A549 (cell line): ENCODE measurements around the gene MTHFR. TPM values are rescaled to one million over a fixed set of nuclear protein-coding genes. Genes with fewer than 3 reads are reported as not detected.

ENCODE experiments used
- ATAC-seq, 2 experiments: fragments of 200-7000 bp in 1 of 2; fragments of >200 bp in 1 of 2; cut with Nextera tagmentation in 1 of 2; cut with Tn5 transposase in 1 of 2; 3 replicates each; pipeline versions ENCODE4 v1.8.0 to v1.9.1; 2018 to 2020; ENCODE audit warnings: mild to moderate bottlenecking in 1 of 2, moderate library complexity in 1 of 2
- CTCF ChIA-PET: fragments of 300-600 bp; sonication (Branson Sonifier 250); formaldehyde crosslinking; extraction: SDS; loops from one replicate; lab custom pipeline; 2021; ENCODE audit warnings: antibody characterized with exemption, inconsistent platforms; lab: Yijun Ruan, JAX
- POLR2A ChIA-PET: fragments of 350-600 bp; formaldehyde crosslinking; extraction: SDS; loops from one replicate; lab custom pipeline; 2021; ENCODE audit warnings: antibody characterized with exemption, inconsistent platforms; lab: Yijun Ruan, JAX
- DNase-seq, 2 experiments: peaks; one replicate each; pipeline versions ENCODE4 v3.0.0 to v3.0.0-alpha.2; 2011 to 2016; ENCODE audit warnings: low read depth in 1 of 2, low spot score in 1 of 2
- FAIRE-seq: peaks from 2 replicates; lab custom pipeline; 2011; peaks lifted over from hg19 to GRCh38; lab: Jason Lieb, UNC
- H3K27ac ChIP-seq, 2 experiments: fragments of >200 bp; sonication (Bioruptor Twin); formaldehyde crosslinking; 3 replicates each; pipeline ENCODE4 v1.5.1; 2016 to 2017
- H3K4me1 ChIP-seq: fragments of >200 bp; sonication (Bioruptor Twin); formaldehyde crosslinking; 3 replicates; pipeline ENCODE4 v1.6.1; 2016
- H3K4me2 ChIP-seq: fragments of >200 bp; sonication (Bioruptor Twin); formaldehyde crosslinking; 3 replicates; pipeline ENCODE4 v1.6.1; 2016
- H3K4me3 ChIP-seq: fragments of >200 bp; sonication (Bioruptor Twin); formaldehyde crosslinking; 3 replicates; pipeline ENCODE4 v1.5.1; 2016
- H3K9me3 ChIP-seq: fragments of >200 bp; sonication (Bioruptor Twin); formaldehyde crosslinking; 3 replicates; pipeline ENCODE4 v1.6.1; 2016
- CEBPB ChIP-seq, 2 experiments: fragments of >200 bp in 1 of 2; sonication (Bioruptor Twin) in 1 of 2; formaldehyde crosslinking in 1 of 2; IDR thresholded peaks; 2 replicates each; pipeline ENCODE4 v1.6.1; 2012 to 2016
- CTCF ChIP-seq: fragments of >200 bp; sonication (Bioruptor Twin); formaldehyde crosslinking; IDR thresholded peaks from 3 replicates; pipeline ENCODE4 v1.5.1; 2016
- ESRRA ChIP-seq: fragments of 150-350 bp; IDR thresholded peaks from 2 replicates; pipeline ENCODE4 v1.6.1; 2014; ENCODE audit warnings: mild to moderate bottlenecking, low read length, borderline replicate concordance
- HDAC2 ChIP-seq: fragments of 200-600 bp; sonication (generic); IDR thresholded peaks from 2 replicates; pipeline ENCODE4 v1.6.1; 2016
- JUN ChIP-seq, 2 experiments: fragments of >200 bp; sonication (Bioruptor Twin); formaldehyde crosslinking; IDR thresholded peaks; 2 replicates in 1 of 2; 3 replicates in 1 of 2; pipeline ENCODE4 v1.6.1; 2016 to 2017
- MAFK ChIP-seq: fragments of 450-650 bp; IDR thresholded peaks from 2 replicates; pipeline ENCODE4 v1.6.1; 2014; ENCODE audit not compliant: partially characterized antibody
- MYC ChIP-seq: IDR thresholded peaks from 2 replicates; pipeline ENCODE4 v1.6.1; 2012; ENCODE audit warnings: mild to moderate bottlenecking, inconsistent platforms, low read length, improper control_type of control experiment, borderline replicate concordance
- NFE2L2 ChIP-seq: fragments of 150-350 bp; conservative IDR thresholded peaks from 2 replicates; pipeline ENCODE4 v1.6.1; 2014; ENCODE audit warnings: low read length
- NR3C1 ChIP-seq: fragments of >200 bp; sonication (Bioruptor Twin); formaldehyde crosslinking; IDR thresholded peaks from 3 replicates; pipeline ENCODE4 v1.6.1; 2017
- PHF8 ChIP-seq: fragments of 200-600 bp; sonication (generic); IDR thresholded peaks from 2 replicates; pipeline ENCODE4 v1.6.1; 2016; ENCODE audit warnings: low read depth, mild to moderate bottlenecking, antibody characterized with exemption, moderate library complexity, borderline replicate concordance
- POLR2A ChIP-seq: IDR thresholded peaks from 2 replicates; pipeline ENCODE4 v1.6.1; 2012; ENCODE audit warnings: mild to moderate bottlenecking, low read length
- RAD21 ChIP-seq, 2 experiments: fragments of >200 bp in 1 of 2; sonication (Bioruptor Twin) in 1 of 2; formaldehyde crosslinking in 1 of 2; IDR thresholded peaks in 1 of 2; conservative IDR thresholded peaks in 1 of 2; 2 replicates in 1 of 2; 3 replicates in 1 of 2; pipeline ENCODE4 v1.6.1; 2012 to 2018; ENCODE audit warnings: inconsistent platforms in 1 of 2
- RNF2 ChIP-seq: fragments of 200-600 bp; sonication (generic); IDR thresholded peaks from 2 replicates; pipeline ENCODE4 v1.6.1; 2016; ENCODE audit warnings: low read depth, mild to moderate bottlenecking, antibody characterized with exemption, moderate library complexity, borderline replicate concordance
- SMC3 ChIP-seq: fragments of >200 bp; sonication (Bioruptor Twin); formaldehyde crosslinking; IDR thresholded peaks from 3 replicates; pipeline ENCODE4 v1.6.1; 2018; ENCODE audit warnings: inconsistent platforms
- SREBF2 ChIP-seq: fragments of 450-650 bp; IDR thresholded peaks from 2 replicates; pipeline ENCODE4 v1.6.1; 2014; ENCODE audit warnings: mild to moderate bottlenecking, moderate library complexity
- ZNF302 ChIP-seq: fragments of 250-450 bp; sonication (Bioruptor Pico); IDR thresholded peaks from 2 replicates; pipeline ENCODE4 v1.9.0; 2021; ENCODE audit warnings: inconsistent platforms, mild to moderate bottlenecking, moderate library complexity
- ZSCAN20 ChIP-seq: fragments of 250-450 bp; sonication (Bioruptor Pico); IDR thresholded peaks from 2 replicates; pipeline ENCODE4 v1.8.0; 2022; ENCODE audit warnings: mild to moderate bottlenecking, moderate library complexity
- WGBS: methylation state at CpG from one replicate; pipeline ENCODE4 v1.1.6; 2017; ENCODE audit errors: missing lambda C conversion rate; 5-methylcytosine and 5-hydroxymethylcytosine counted together
- polyA plus RNA-seq, 4 experiments: library from polyadenylated mRNA; depleted of rRNA in 3 of 4; stranded (reverse); fragments of >200 nt; fragmentation: RNase III in 1 of 4; extraction: RNeasy Plus Mini Kit Qiagen cat#74134 plus additional on column Dnase treatment in 1 of 4; gene quantifications; 2 replicates in 3 of 4; 3 replicates in 1 of 4; pipeline ENCODE4 v1.2.3, GENCODE V29; 2011 to 2017
- TF ChIP-seq, protein P1 (sequence below): IDR thresholded peaks from 2 replicates; pipeline ENCODE4 v1.6.1; 2012
- TF ChIP-seq, protein P2 (sequence below): fragments of >200 bp; sonication (Bioruptor Twin); formaldehyde crosslinking; IDR thresholded peaks from 2 replicates; pipeline ENCODE4 v1.6.1; 2016
- TF ChIP-seq, protein P3 (sequence below): fragments of 450-650 bp; IDR thresholded peaks from 2 replicates; pipeline ENCODE4 v1.6.1; 2014; ENCODE audit warnings: antibody characterized with exemption

The MTHFR gene
- polyA plus RNA-seq, 2 of the 4 experiments (the other 2 are of a cell fraction), result 4.5 to 5.2 TPM

DNA sequence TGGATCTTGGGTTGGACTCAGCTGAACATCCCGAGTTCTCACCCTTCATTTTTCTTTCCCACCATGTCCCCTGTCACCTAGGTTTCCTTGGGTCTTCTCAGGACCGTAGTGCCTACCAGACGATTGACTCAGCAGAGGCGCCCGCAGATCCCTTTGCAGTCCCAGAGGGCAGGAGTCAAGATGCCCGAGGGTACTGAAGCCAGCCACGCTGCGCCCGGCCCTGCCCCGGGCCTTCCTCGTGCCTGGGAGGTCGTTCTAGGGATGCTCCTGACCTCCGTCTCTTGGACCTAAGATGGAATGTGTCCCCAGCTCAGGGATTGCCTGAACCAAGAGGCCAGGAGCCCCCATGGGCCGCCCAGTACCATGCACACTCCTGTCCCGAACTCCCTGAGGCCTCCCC lies 55.8 kb downstream of the MTHFR start:
- no peak overlapping the region for H3K27ac ChIP-seq
- CTCF ChIA-PET, result interaction anchor here (0.7 to 3.1 kb wide), 13 partner anchors 9 to 713 kb away, joined by 3 to 15 read pairs (median 5); partner anchors contain the start of genes AGTRAP and FBXO6
- H3K9me3 ChIP-seq, result no peaks in the 10 kb centered on the region
- H3K4me2 ChIP-seq, result no peak overlapping the region
- 86% methylated on average over 5 of the region's 15 CpGs for WGBS
- H3K4me1 ChIP-seq, result no peaks in the 10 kb centered on the region; the same call in 2 of the 3 replicates
- POLR2A ChIA-PET, result no interaction called here
- no peak for ATAC-seq
- no peak for FAIRE-seq
- DNase-seq, result no peak
- H3K4me3 ChIP-seq, result no peak overlapping the region
- TF ChIP-seq CTCF, result no peak
- TF ChIP-seq CEBPB (IDR thresholded peaks at IDR 0.05), result no peak
- no peak for TF ChIP-seq RNF2
- no peak for TF ChIP-seq NR3C1
- TF ChIP-seq JUN (IDR thresholded peaks at IDR 0.05), result no peak
- no peak for TF ChIP-seq ESRRA

GRCh38 chr1:11749203-11749689 lies 56.5 kb downstream of the MTHFR start:
- H3K9me3 ChIP-seq, result no peaks in the 10 kb centered on the region
- peak; percentile 89 to 96 for ATAC-seq
- CTCF ChIA-PET, result interaction anchor here (0.7 to 3.1 kb wide), 16 partner anchors 9 to 712 kb away, joined by 3 to 15 read pairs (median 3); partner anchors contain the start of genes AGTRAP, FBXO2, FBXO44 and FBXO6
- no peak overlapping the region for H3K4me3 ChIP-seq
- 56% methylated on average over 6 of the region's 9 CpGs for WGBS
- H3K4me2 ChIP-seq, result no peak overlapping the region
- peak overlapping the region in 1 of 2 experiments; percentile 60; a peak in 2 of 6 replicates for H3K27ac ChIP-seq
- TF ChIP-seq RAD21 (conservative IDR thresholded peaks at IDR 0.05 in 1 of 2, IDR thresholded peaks at IDR 0.05 in 1 of 2), result peak; percentile 56 to 69; a peak in 4 of 5 replicates
- TF ChIP-seq, protein P1, sequence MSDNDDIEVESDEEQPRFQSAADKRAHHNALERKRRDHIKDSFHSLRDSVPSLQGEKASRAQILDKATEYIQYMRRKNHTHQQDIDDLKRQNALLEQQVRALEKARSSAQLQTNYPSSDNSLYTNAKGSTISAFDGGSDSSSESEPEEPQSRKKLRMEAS, result peak; percentile 61; the same call in 1 of the 2 replicates
- TF ChIP-seq PHF8, result no peak
- no peak for TF ChIP-seq ZSCAN20
- TF ChIP-seq NFE2L2, result no peak
- peak; percentile 22; the same call in 1 of the 3 replicates for TF ChIP-seq SMC3
- TF ChIP-seq MAFK, result peak; percentile 8
- TF ChIP-seq SREBF2, result no peak
- TF ChIP-seq, protein P2, sequence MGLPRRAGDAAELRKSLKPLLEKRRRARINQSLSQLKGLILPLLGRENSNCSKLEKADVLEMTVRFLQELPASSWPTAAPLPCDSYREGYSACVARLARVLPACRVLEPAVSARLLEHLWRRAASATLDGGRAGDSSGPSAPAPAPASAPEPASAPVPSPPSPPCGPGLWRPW, result no peak
- TF ChIP-seq ZNF302 (CRISPR knock-in tag), result no peak
- TF ChIP-seq MYC, result 0 out of 2 replicates have a peak, but pooled peaks have one; percentile 41
- TF ChIP-seq, protein P3, sequence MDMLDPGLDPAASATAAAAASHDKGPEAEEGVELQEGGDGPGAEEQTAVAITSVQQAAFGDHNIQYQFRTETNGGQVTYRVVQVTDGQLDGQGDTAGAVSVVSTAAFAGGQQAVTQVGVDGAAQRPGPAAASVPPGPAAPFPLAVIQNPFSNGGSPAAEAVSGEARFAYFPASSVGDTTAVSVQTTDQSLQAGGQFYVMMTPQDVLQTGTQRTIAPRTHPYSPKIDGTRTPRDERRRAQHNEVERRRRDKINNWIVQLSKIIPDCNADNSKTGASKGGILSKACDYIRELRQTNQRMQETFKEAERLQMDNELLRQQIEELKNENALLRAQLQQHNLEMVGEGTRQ, result peak; percentile 58
- peak; percentile 44 for TF ChIP-seq CTCF
- no peak for TF ChIP-seq POLR2A
- TF ChIP-seq JUN (IDR thresholded peaks at IDR 0.05), result no peak
- no peak for TF ChIP-seq HDAC2
- TF ChIP-seq, all 56 proteins: peak for 7
- FAIRE-seq (no peak), DNase-seq (peak; percentile 59 to 79)
- no peaks in the 10 kb centered on the region; the same call in 2 of the 3 replicates for H3K4me1 ChIP-seq
- POLR2A ChIA-PET, result interaction anchor here (1.0 kb wide), 1 partner anchor 12 kb away, joined by 3 read pairs; no protein-coding TSS in a partner anchor
